HG02763 (cell line): ENCODE results near the gene PALLD.

Source experiments
- ATAC-seq: cut with Tn5 transposase; IDR thresholded peaks from one replicate; pipeline ENCODE4 v1.9.1; 2021; ENCODE audit warnings: mild to moderate bottlenecking, moderate library complexity; ENCODE audit not compliant: unreplicated experiment

The PALLD gene

GRCh38 chr4:168637872-168638756, 141.3 kb downstream of the PALLD start:
- no peak for ATAC-seq

- ATAC-seq, result no peak
Observed at GRCh38 chr4:168639914-168640313, 143.1 kb downstream of the PALLD start.

GRCh38 chr4:168641811-168642140, 144.9 kb downstream of the PALLD start:
- no peak for ATAC-seq

GRCh38 chr4:168642591-168642990, 145.7 kb downstream of the PALLD start:
- ATAC-seq, result no peak

- no peak for ATAC-seq
Observed at GRCh38 chr4:168643111-168643795, 146.4 kb downstream of the PALLD start.

- no peak for ATAC-seq
Observed at GRCh38 chr4:168643796-168644159, 146.9 kb downstream of the PALLD start.

- ATAC-seq, result no peak
Observed at GRCh38 chr4:168646001-168646768, 149.3 kb downstream of the PALLD start.

GRCh38 chr4:168647646-168648375, 151.0 kb downstream of the PALLD start:
- no peak for ATAC-seq

GRCh38 chr4:168648494-168648893, 151.6 kb downstream of the PALLD start:
- no peak for ATAC-seq

GRCh38 chr4:168648929-168649328, 152.1 kb downstream of the PALLD start:
- no peak for ATAC-seq

GRCh38 chr4:168651374-168651773, 154.5 kb downstream of the PALLD start:
- ATAC-seq, result no peak

GRCh38 chr4:168651864-168652263, 155.0 kb downstream of the PALLD start:
- no peak for ATAC-seq

- no peak for ATAC-seq
Observed at GRCh38 chr4:168652755-168653154, 155.9 kb downstream of the PALLD start.

GRCh38 chr4:168654104-168654847, 157.4 kb downstream of the PALLD start:
- ATAC-seq, result no peak

GRCh38 chr4:168654848-168655174, 158.0 kb downstream of the PALLD start:
- no peak for ATAC-seq

- no peak for ATAC-seq
Observed at GRCh38 chr4:168655182-168655581, 158.3 kb downstream of the PALLD start.

- no peak for ATAC-seq
Observed at GRCh38 chr4:168656055-168656660, 159.3 kb downstream of the PALLD start.

GRCh38 chr4:168656946-168657473, 160.2 kb downstream of the PALLD start:
- no peak for ATAC-seq

GRCh38 chr4:168658751-168659150, 161.9 kb downstream of the PALLD start:
- no peak for ATAC-seq
